HG03108 (cell line): ENCODE measurements around the gene GP1BA.

Source experiments
- ATAC-seq: cut with Tn5 transposase; IDR thresholded peaks from one replicate; pipeline ENCODE4 v1.9.1; 2021; ENCODE audit warnings: moderate library complexity; ENCODE audit not compliant: unreplicated experiment

Gene GP1BA

GRCh38 chr17:4971826-4972225 lies 39.7 kb downstream of the GP1BA start:
- ATAC-seq: no peak

- no peak for ATAC-seq
These were observed 40.2 kb downstream of the GP1BA start for GRCh38 chr17:4972322-4972721.

- ATAC-seq: no peak
These were observed 40.7 kb downstream of the GP1BA start for GRCh38 chr17:4972752-4973151.

- no peak for ATAC-seq
These were observed 41.4 kb downstream of the GP1BA start for GRCh38 chr17:4973256-4974114.

GRCh38 chr17:4974115-4974670 lies 42.1 kb downstream of the GP1BA start:
- no peak for ATAC-seq

GRCh38 chr17:4978726-4979125 lies 46.6 kb downstream of the GP1BA start:
- ATAC-seq: no peak

GRCh38 chr17:4980644-4981216 lies 48.7 kb downstream of the GP1BA start:
- no peak for ATAC-seq

GRCh38 chr17:4982305-4982704 lies 50.2 kb downstream of the GP1BA start:
- ATAC-seq: no peak
